ENCODE data around the gene LRRC27. TPM values are rescaled to one million over a fixed set of nuclear protein-coding genes. Genes with fewer than 3 reads are reported as not detected.

Gene LRRC27
- polyA plus RNA-seq, 1 experiment, result 10.5 TPM

DNA sequence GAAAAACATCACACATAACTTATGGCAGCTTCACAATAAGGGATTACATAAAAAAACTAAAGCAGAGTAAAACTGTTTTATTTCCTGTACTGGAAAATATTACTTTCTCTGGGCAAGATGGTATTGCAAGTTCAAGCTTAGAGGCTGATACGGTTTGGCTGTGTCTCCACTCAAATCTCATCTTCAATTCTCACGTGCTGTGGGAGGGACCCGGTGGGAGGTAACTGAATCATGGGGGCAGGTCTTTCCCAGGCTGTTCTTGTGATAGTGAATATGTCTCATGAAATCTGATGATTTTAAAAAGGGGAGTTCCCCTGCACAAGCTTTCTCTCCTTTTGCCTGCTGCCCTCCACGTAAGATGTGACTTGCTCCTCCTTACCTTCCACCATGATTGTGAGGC lies 5.1 kb upstream of the LRRC27 start:
- DNase-seq (ENCODE audit: low read depth), result no peak
- POLR2A ChIA-PET, result no interaction called here
- CTCF ChIA-PET, result no interaction called here

DNA sequence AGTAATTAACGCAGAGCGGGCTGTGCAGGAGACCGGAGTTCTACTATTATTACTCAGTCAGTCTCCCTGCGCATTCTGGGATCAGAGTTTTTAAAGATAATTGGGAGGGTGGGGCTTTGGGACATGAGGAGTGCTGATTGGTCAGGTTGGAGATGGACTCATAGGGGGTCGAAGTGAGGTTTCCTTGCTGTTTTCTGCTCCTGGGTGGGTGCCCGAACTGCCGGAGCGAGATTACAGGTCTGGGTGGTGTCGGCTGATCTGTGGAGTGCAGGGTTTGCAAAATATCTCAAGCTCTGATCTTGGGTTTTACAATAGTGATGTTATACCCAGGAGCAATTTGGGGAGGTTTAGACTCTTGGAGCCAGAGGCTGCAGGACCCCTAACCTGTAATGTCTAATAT lies 3.9 kb upstream of the LRRC27 start:
- Histone ChIP-seq H3K4me3 (ENCODE audit: low read depth, low read length) (no peak overlapping the region), H3K27me3 (ENCODE audit: control insufficient read depth, insufficient read depth, low read length) (no peaks in the 10 kb centered on the region), H3K36me3 (ENCODE audit: control insufficient read depth, insufficient read depth, low read length) (peaks cover 3% of the 10 kb centered on the region)
- ChIA-PET POLR2A (no interaction called here), CTCF (no interaction called here)
- DNase-seq (ENCODE audit: low read depth), result no peak
- TF ChIP-seq, protein P1, sequence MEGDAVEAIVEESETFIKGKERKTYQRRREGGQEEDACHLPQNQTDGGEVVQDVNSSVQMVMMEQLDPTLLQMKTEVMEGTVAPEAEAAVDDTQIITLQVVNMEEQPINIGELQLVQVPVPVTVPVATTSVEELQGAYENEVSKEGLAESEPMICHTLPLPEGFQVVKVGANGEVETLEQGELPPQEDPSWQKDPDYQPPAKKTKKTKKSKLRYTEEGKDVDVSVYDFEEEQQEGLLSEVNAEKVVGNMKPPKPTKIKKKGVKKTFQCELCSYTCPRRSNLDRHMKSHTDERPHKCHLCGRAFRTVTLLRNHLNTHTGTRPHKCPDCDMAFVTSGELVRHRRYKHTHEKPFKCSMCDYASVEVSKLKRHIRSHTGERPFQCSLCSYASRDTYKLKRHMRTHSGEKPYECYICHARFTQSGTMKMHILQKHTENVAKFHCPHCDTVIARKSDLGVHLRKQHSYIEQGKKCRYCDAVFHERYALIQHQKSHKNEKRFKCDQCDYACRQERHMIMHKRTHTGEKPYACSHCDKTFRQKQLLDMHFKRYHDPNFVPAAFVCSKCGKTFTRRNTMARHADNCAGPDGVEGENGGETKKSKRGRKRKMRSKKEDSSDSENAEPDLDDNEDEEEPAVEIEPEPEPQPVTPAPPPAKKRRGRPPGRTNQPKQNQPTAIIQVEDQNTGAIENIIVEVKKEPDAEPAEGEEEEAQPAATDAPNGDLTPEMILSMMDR (IDR thresholded peaks at IDR 0.05; ENCODE audit: insufficient read depth, low read depth, low read length), result no peak

More for the DNA sequence above, 5.1 kb upstream of the LRRC27 start:
- H3K27me3 ChIP-seq (ENCODE audit: control insufficient read depth, insufficient read depth, low read length), result no peaks in the 10 kb centered on the region
- peaks cover 3% of the 10 kb centered on the region for H3K36me3 ChIP-seq (ENCODE audit: control insufficient read depth, insufficient read depth, low read length)
- no peak overlapping the region for H3K4me3 ChIP-seq (ENCODE audit: low read depth, low read length)
- TF ChIP-seq, protein P1 (IDR thresholded peaks at IDR 0.05; ENCODE audit: insufficient read depth, low read depth, low read length), result no peak

DNA sequence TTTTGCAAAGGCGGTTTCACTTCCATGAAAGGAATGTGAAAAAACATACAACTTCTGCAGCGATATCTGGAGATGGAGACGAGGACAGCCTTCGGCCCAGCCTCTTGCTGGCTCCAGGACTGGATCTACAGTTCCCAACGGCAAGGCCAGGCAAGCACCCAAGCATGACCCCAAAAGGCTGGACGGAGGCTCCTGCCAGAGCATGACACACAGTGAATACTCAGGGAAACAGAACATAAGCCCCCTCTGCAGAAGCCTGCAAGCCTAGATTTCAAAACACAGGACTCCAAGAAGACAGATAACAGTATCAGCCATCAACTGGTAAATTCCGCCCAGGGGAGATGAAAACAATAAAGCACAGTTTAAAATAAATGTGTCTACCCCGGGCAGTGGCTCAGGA lies 3.3 kb upstream of the LRRC27 start:
- DNase-seq (ENCODE audit: low read depth), result no peak

DNA sequence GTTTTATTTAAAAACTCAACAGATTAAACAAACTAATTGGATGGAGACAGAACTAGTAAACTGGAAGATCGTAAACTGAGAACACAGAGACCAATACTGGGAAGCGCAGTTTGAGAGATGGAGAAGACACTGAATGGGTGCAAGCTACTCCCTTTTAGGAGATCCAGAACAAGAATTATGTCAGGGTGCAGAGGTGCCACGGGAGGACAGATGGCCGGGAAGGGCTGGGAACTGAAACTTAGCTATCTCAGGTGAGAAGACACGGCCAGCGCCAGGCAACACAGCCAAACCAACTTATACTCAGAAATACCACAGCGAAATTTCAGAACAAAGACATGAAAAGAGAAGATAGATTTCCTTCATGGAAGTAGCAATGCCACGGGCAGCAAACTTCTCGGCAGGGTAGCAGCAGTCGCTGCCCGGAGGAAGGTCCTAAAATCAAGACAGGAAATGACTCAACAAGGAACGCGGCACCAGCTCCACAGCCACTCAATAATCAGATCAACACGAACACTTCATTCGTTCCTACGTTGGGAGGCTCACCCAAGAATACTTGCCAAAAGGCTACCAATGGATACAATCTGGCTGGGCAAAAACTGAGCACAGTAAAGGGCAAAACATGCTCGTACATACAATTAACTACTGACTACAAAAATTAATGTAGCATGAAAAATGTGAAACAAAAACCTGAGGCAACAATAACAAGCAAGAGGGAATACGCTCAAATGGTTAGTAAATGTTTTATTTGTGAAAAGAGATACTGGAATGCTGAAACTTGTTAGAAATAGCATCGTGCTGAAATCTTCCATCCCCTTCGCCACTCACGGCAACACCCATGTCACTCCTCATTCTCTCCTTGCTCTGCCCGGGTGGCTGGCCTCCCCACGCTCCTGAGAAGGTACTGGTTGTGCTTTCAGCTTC lies 2.2 kb upstream of the LRRC27 start:
- ChIA-PET POLR2A (no interaction called here), CTCF (interaction anchor here (1.1 kb wide), 1 partner anchor 23 kb away, joined by 4 read pairs; no protein-coding TSS in a partner anchor)
- no peak for DNase-seq (ENCODE audit: low read depth)

More for the DNA sequence above, 3.3 kb upstream of the LRRC27 start:
- Histone ChIP-seq H3K4me3 (ENCODE audit: low read depth, low read length) (no peak overlapping the region), H3K27me3 (ENCODE audit: control insufficient read depth, insufficient read depth, low read length) (no peaks in the 10 kb centered on the region), H3K36me3 (ENCODE audit: control insufficient read depth, insufficient read depth, low read length) (peaks cover 3% of the 10 kb centered on the region)
- POLR2A ChIA-PET, result no interaction called here
- CTCF ChIA-PET, result no interaction called here
- TF ChIP-seq, protein P1 (IDR thresholded peaks at IDR 0.05; ENCODE audit: insufficient read depth, low read depth, low read length), result no peak

DNA sequence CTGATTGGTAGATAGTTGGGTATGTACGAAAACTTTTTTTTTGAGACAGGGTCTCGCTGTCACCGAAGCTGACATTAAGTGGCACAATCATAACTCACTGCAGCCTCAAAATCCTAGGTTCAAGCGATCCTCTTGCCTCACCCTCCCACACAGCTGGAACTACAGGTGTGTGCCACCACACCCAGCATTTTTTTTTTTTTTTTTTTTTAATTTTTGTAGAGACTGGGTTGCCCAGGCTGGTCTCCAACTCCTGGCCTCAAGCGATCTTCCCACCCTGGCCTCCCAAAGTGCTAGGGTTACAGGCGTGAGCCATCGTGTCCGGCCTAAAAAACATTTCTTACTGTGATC lies 1.5 kb upstream of the LRRC27 start:
- H3K4me3 ChIP-seq (ENCODE audit: low read depth, low read length), result peak overlapping the region; percentile 97
- H3K27me3 ChIP-seq (ENCODE audit: control insufficient read depth, insufficient read depth, low read length), result no peaks in the 10 kb centered on the region
- CTCF ChIA-PET, result no interaction called here
- POLR2A ChIA-PET, result no interaction called here
- H3K36me3 ChIP-seq (ENCODE audit: control insufficient read depth, insufficient read depth, low read length), result peaks cover 3% of the 10 kb centered on the region; the same call in 1 of the 2 replicates
- TF ChIP-seq, protein P1 (IDR thresholded peaks at IDR 0.05; ENCODE audit: insufficient read depth, low read depth, low read length), result no peak
- no peak for DNase-seq (ENCODE audit: low read depth)

More for the DNA sequence above, 2.2 kb upstream of the LRRC27 start:
- Histone ChIP-seq H3K4me3 (ENCODE audit: low read depth, low read length) (peak overlapping the region; percentile 97), H3K27me3 (ENCODE audit: control insufficient read depth, insufficient read depth, low read length) (no peaks in the 10 kb centered on the region), H3K36me3 (ENCODE audit: control insufficient read depth, insufficient read depth, low read length) (peaks cover 5% of the 10 kb centered on the region)
- TF ChIP-seq, protein P1 (IDR thresholded peaks at IDR 0.05; ENCODE audit: insufficient read depth, low read depth, low read length), result no peak
